ENCODE data around the gene PODXL.
A peak's percentile ranks its signal among the peaks of the same experiment; 100 is the strongest.
"Not testable (repeated sequence)": the region's sequence is repeated elsewhere in the genome, so short reads cannot be mapped to it uniquely, and the experiment has no call there.

The PODXL gene

GRCh38 chr7:131536361-131536849 is 20.0 kb downstream of the PODXL start:
- no peak for DNase-seq (ENCODE audit: low spot score)

- DNase-seq (ENCODE audit: low spot score): no peak
Observed at GRCh38 chr7:131533566-131534561, 22.6 kb downstream of the PODXL start.

- no peak for DNase-seq (ENCODE audit: low spot score)
Observed at GRCh38 chr7:131533151-131533559, 23.3 kb downstream of the PODXL start.

GRCh38 chr7:131532570-131533091 is 23.8 kb downstream of the PODXL start:
- DNase-seq (ENCODE audit: low spot score): no peak

- DNase-seq (ENCODE audit: low spot score): no peak
Observed at GRCh38 chr7:131530137-131530536, 26.3 kb downstream of the PODXL start.

GRCh38 chr7:131529617-131530016 is 26.8 kb downstream of the PODXL start:
- DNase-seq (ENCODE audit: low spot score): no peak

- no peak for DNase-seq (ENCODE audit: low spot score)
Observed at GRCh38 chr7:131529179-131529578, 27.2 kb downstream of the PODXL start.

GRCh38 chr7:131527456-131527855 is 29.0 kb downstream of the PODXL start:
- DNase-seq (ENCODE audit: low spot score): no peak

- DNase-seq (ENCODE audit: low spot score): no peak
Observed at GRCh38 chr7:131525820-131526219, 30.6 kb downstream of the PODXL start.

GRCh38 chr7:131524703-131525102 is 31.7 kb downstream of the PODXL start:
- no peak for DNase-seq (ENCODE audit: low spot score)

GRCh38 chr7:131524115-131524514 is 32.3 kb downstream of the PODXL start:
- no peak for DNase-seq (ENCODE audit: low spot score)

GRCh38 chr7:131522325-131522930 is 34.0 kb downstream of the PODXL start:
- no peak for DNase-seq (ENCODE audit: low spot score)

GRCh38 chr7:131521651-131522163 is 34.7 kb downstream of the PODXL start:
- no peak for DNase-seq (ENCODE audit: low spot score)

GRCh38 chr7:131518626-131519025 is 37.8 kb downstream of the PODXL start:
- no peak for DNase-seq (ENCODE audit: low spot score)

- DNase-seq (ENCODE audit: low spot score): no peak
Observed at GRCh38 chr7:131517218-131517923, 39.1 kb downstream of the PODXL start.

GRCh38 chr7:131515471-131515870 is 41.0 kb downstream of the PODXL start:
- not testable (repeated sequence) for DNase-seq (ENCODE audit: low spot score)

- peak; percentile 87 for DNase-seq (ENCODE audit: low spot score)
Observed at GRCh38 chr7:131513245-131514061, 43.0 kb downstream of the PODXL start.

- no peak for DNase-seq (ENCODE audit: low spot score)
Observed at GRCh38 chr7:131511774-131512535, 44.5 kb downstream of the PODXL start.

- no peak for DNase-seq (ENCODE audit: low spot score)
Observed at GRCh38 chr7:131511071-131511470, 45.4 kb downstream of the PODXL start.

GRCh38 chr7:131509781-131510180 is 46.6 kb downstream of the PODXL start:
- DNase-seq (ENCODE audit: low spot score): no peak
